Adrenal gland (tissue), 5 donors: ENCODE results near the gene SPNS3.

ENCODE experiments used
- POLR2A ChIP-seq, 2 donors: fragments of 450-650 bp; IDR thresholded peaks; one replicate each; pipeline ENCODE4 v1.6.1; 2017; ENCODE audit warnings: antibody characterized with exemption in 2 of 2, mild to moderate bottlenecking in 2 of 2, moderate library complexity in 1 of 2
- TF ChIP-seq, protein P1 (sequence below), 6 experiments: fragments of 450-650 bp in 4 of 6; fragments of 200-600 bp in 2 of 6; sonication (generic) in 1 of 6; IDR thresholded peaks; 1 replicate in 5 of 6; 2 replicates in 1 of 6; pipeline versions ENCODE4 v1.5.1 to v1.8.0; 2016 to 2021; ENCODE audit warnings: antibody characterized with exemption in 6 of 6, mild to moderate bottlenecking in 2 of 6, moderate library complexity in 1 of 6
- donor health status: DM: no; HTN: no; CAD: no.

DNA sequence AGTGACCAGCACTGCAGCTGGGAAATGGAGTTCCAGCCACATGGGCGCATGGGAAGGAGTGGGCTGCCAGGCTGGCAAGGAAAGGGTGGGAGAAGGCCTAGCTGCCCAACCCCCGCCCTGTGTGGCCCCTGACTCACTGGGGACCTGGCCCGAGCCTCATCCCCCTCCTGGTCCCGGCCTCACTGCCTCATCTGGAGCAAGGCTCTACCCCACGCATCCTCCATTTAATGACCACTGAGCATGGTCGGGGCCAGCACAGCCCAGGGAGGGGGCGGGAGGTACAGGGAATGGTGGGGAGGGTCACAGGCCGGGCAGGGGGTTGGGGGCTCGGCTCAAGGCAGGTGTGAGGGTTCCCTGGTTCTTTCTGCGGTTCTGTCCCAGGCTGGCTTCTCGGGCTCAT lies 81.0 kb downstream of the SPNS3 start:
- TF ChIP-seq, protein P1, sequence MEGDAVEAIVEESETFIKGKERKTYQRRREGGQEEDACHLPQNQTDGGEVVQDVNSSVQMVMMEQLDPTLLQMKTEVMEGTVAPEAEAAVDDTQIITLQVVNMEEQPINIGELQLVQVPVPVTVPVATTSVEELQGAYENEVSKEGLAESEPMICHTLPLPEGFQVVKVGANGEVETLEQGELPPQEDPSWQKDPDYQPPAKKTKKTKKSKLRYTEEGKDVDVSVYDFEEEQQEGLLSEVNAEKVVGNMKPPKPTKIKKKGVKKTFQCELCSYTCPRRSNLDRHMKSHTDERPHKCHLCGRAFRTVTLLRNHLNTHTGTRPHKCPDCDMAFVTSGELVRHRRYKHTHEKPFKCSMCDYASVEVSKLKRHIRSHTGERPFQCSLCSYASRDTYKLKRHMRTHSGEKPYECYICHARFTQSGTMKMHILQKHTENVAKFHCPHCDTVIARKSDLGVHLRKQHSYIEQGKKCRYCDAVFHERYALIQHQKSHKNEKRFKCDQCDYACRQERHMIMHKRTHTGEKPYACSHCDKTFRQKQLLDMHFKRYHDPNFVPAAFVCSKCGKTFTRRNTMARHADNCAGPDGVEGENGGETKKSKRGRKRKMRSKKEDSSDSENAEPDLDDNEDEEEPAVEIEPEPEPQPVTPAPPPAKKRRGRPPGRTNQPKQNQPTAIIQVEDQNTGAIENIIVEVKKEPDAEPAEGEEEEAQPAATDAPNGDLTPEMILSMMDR (IDR thresholded peaks at IDR 0.05): no peak
- TF ChIP-seq POLR2A (IDR thresholded peaks at IDR 0.05): no peak
